HG03442 (cell line): Measurements from ENCODE around the gene MYL12B.
"Not testable (repeated sequence)": the region's sequence is repeated elsewhere in the genome, so short reads cannot be mapped to it uniquely, and the experiment has no call there.

Experiments used
- ATAC-seq: cut with Tn5 transposase; IDR thresholded peaks from one replicate; pipeline ENCODE4 v1.9.1; 2021; ENCODE audit warnings: mild to moderate bottlenecking, moderate library complexity; ENCODE audit not compliant: unreplicated experiment

MYL12B gene

DNA sequence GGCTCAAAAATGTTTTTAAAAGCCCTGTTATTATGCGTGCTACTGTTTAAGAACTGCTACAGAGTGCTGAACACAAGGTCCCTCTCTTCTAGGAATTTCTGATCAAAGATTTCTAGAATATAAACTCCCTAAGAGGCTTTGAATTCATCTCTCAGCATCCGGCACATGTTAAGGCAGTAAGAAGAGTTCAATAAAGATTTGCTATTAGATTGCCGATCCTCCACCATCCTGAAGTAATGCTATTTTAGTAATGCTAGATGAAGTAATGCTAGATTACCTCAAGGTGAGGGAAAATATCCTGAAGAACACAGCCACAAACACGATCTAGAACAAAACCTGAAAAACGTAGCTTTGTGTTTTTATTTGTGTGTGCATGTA is 949 bp upstream of the MYL12B start:
- ATAC-seq, result no peak

DNA sequence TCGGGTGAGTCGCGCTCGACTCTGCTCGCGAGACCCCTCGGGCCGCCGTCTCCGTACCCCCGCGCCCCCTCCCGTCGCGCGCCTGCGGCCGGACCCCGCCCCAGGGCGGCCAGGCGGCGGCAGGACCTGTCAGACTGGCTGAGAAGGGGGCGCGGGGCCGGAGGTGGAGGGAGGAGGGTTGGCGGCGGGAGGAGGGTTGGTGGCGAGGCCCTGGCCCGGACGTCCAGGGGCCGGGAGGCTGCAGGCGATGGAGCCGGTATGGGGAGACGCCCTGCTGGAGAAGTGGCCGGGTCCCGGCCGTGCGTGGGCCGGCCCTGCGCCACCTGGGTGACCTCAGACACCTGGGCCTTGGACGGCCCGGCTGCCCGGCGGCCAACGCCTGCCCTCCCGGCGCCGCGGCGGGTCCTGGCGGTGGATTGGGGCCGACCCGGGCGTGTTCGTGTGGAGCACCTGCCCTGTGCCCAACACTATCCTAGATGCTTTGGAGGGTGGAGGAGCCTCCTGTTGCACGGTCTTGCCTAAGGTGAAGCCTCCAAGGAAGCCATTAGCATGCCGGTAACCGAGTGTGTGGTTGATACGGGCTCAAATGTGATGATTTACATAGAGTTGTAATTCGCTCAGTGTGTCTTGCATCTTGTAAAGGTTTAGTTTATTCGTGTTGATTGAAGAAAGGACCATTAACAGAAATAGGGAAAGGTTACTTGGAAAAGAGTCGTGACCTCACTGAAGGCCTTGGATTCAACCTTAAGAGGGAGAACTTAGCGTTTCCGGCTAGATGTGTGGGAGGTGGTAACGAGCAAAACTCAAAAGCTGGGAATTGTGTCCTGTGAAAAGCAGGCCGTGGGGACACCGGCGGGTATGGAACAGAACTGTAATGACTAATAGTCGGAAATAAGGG is 550 bp downstream of the MYL12B start:
- ATAC-seq, result peak; percentile 28

DNA sequence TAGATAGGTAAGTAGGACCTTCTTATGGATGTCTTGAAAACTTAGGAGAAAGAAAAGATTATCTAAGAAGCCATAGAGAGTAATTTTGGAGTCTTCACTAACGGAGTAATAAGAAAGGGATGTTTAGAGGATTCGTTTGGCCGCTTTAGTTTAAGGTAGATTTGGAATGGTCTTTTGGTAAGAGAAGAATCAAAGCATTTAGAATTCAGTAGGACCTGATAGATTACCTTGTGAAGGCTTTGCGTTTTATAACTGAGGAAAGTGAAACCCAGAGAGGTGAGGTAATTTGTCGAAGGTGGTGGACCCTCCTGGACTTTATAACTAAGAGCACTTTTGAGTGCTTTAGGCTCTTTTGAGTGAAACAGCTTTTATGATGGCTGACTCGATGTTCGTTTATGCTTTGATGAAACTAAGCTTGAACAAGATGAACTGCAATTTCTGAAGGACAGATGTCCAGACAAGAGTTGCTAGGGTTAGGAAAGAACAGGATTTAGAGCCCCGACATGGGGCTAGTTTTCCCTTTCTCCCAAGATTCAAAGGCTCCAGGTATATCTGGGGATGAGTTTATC is 1.3 kb downstream of the MYL12B start:
- no peak for ATAC-seq

DNA sequence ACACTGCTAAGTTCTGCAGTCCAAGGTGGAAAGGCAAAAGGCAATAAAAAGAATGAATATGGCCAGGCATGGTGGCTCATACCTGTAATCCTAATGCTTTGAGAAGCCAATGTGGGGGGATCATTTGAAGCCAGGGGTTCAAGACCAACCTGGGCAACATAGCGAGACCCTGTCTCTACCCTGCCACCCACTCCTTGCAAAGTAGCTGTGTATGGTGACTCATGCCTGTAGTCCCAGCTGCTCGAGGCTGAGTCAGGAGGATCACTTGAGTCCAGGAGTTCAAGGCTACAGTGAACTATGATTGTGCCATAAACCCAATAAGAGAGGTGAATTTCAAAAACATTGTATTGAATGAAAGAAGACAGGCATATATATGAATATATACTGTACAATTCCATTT is 2.4 kb downstream of the MYL12B start:
- ATAC-seq, result no peak

DNA sequence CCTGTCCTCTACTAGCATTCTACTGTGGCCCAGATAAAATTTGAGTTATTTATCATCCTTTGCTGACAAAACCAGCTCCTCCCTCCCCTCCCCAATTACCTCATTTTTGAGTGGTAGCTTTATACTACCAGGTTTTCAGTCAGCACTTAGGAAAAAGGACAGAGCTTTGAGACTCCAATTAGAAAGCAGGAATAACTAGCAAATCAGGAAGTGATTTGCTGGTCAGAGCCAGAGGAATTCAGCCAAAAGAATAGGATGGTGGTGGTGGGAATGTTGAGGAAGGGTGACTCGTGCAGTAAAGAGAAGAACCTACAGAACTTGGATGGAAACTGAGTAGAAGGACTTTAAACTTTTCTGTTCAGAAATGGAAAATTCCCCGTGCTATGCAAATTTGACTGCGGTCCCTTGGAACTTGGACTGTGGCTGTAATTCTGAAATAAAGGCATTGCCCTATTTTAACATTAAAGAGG is 3.7 kb downstream of the MYL12B start:
- no peak for ATAC-seq

DNA sequence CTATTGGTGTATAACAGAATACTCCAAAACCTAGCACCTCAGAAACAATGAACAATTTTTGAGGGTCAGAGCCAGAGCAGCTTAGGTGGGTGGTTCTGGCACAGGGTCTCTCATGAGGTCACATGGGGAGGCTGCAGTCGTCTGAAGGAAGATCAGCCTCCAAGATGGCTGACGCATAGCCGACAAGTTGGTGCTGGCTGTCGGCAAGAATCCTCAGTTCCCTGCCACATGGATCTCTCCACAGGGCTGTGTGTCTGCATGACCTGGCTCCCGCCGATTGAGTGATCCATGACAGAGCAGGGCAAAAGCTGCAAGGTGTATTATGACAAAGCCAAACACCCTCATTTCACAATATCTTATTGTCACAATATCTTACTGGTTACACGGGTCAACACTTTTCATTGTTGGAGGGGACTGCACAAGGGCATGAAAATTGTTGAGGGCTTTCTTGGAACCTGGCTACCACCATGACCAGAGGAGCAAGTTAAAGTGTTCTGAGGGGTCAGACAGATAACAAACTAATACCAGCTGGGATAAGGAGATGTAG is 4.2 kb downstream of the MYL12B start:
- no peak for ATAC-seq

DNA sequence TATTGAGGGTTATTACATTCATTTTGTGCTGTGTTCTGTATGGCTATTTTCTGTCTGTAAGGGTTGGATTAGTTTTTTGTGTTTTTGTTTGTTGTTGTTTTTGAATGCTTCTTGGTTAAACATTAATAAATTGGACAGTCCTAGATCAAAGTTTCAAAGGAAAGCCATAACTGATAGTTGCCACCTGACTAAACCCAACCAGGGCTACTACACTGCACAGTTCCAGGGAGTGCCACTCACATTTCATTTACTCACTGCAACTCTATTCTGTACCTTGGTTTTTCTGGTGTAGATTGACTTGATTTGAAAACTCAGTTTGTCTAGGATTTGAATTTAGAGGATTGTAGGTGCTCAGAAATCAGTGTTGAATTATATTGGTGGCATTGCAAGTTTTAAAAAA is 6.4 kb downstream of the MYL12B start:
- no peak for ATAC-seq

DNA sequence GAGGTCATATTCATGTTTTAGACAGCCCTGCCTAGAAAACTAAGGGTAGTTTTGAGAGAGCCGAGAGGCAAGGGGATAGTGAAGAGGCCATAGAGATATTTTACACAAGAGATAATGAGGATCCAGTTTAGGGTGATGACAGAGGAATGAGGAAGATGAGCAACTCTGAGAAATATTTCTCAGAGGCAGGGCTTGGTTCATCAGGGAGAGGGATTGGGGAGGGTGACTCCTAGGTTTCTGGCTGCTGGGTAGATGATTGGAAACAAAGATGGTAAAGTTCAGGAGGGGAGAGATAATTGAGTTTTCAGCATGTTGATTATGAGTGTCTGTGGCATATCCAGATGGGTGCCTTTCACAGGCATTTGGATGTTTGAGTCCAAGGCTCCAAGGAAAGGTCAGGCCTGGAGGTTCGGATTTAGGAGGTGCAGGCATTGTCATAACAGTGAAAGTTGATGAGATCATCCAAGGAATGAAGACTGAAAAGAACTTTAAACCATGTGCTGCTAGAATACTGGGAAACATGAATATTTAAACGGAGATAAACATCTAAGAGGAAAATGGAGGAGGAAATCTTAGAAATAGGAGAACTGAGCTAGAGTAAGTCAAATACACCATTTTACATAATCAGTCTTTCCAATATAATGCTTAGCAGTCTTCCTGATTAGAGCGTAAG is 7.4 kb downstream of the MYL12B start:
- no peak for ATAC-seq

DNA sequence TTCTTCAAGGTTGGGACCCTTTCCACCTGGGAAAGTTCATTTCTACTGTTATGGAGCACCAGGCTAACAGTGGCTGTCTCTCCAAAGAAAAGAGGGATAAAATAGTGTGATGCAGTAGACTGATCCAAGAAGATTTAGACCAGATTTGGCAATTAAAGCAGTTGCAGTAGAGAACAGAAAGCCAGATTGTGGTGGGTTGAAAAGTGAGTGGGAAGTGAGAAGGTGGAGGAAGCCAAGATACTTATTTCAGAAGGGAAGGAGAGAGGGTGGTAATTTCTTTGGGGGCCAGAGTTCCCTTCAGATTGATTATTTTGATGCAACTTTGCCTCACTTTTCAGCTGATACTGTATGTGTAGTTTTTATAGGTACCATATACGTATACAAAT is 8.0 kb downstream of the MYL12B start:
- no peak for ATAC-seq

DNA sequence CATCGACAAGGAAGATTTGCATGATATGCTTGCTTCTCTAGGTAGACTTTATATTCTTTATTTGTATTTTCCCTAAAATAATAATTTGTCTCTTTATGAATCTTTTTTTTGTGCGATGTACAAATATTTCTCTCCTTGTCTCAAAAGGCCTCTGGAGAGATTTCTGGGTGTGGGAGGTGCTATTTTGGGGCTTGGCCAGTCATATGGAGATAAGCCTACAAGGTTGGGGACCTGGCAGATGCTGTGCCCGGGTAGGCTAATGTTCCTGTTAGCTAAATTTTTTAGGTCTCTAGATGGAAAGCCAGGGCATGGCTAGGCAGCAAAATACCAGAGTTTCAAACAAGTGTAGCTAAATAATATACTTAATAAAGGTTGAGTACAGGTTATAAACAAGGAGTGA is 11.1 kb downstream of the MYL12B start:
- ATAC-seq, result no peak

DNA sequence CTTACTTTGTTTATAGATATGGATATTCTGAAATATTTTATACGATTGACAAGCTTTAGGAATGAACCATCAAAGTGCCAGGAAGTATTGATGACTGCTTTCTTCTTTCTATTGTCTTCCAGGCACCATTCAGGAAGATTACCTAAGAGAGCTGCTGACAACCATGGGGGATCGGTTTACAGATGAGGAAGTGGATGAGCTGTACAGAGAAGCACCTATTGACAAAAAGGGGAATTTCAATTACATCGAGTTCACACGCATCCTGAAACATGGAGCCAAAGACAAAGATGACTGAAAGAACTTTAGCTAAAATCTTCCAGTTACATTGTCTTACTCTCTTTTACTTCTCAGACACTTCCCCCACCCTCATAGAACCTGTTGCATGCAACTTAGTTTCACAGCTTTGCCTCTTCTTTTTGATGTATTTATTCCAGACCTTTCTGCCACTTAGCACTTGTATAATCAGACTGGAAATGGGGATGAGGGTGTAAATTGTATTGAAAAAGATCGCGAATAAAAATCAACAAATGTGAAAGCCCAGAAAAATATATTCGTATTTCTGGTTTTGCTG is 15.8 kb downstream of the MYL12B start:
- not testable (repeated sequence) for ATAC-seq

DNA sequence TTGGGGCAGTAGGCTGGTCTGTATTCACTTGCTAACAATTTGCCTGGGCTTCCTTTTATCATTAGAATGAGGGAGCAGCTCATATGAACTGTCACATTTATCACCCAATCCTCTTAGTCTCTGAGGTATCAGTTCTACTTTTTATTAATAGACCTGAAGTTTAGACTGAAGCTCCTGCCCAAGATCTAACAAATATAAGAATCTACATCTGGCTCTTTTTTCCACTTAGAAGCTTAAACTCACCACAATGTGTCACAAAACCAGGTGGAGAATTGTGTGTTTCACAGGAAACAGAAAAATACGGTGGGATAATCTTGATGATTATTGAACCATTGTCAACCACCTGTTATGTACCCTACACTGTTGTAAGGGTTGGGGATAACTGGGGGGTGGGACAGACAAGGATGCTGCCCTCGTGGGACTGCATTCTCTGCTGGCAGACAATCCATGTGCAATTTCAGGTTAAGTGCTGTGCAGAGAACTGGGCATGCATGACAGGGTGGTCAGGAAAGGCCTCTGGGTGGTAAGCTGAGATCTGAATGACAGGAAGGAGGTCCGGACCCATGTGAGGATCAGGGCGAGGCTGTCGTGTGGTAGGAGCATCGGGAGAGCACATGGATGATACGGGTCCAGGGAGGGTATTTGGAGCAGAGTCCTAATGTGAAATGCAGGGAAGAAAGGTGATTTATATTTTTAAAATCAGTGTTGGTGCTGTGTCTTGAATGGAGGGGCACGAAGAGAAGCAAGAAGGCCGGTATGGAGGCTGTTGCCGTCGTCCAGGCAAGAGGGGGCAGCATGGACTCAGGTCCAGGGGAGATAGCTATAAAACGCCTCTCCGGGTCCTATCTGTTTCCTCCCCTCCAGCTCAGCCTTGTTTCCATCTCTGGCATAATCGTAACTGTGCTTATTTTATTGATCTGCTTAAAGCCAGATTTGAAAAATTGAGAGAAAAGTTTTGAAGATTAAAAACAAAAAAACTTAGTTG is 17.6 kb downstream of the MYL12B start:
- peak; percentile 81 for ATAC-seq

DNA sequence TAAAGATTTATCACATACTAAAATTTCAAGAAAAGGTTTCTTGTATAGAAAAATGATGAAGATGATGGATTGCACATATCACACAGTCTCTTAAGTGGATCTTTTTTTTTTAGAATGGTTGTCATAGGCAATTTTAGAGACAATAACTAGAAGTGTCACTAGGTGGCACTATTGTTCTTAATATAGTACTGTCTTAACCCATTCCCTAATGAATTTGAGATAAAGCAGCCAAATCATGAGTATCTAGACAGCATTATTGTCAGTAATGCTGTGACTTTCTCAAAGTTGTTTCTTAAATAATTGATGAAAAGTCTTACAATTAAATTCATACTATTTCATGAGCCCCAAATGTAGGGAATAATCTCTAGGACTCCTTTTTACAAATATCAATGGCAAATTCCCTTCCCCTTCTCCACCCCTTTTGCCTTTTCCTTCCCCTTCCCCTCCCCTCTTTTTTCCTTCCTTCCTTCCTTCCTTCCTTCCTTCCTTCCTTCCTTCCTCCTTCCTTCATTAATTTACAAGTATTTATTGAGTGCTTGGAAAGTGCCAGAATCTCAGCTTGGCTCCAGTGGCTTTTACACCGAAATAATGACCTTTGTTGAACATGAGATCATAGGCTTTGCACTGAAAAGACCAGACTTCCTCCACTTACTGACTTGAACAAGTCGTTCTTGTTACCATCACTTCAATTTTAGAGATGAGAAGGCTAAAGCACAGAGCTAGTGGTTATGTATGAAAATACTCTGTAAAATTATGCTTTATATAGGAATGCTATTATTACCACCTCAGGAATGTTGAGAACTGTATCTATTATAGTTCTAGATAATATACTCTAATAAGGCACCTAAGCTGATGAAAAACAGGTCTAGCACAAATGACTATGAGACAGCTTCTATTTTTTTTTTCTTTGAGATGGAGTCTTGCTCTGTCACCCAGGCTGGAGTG is 19.8 kb downstream of the MYL12B start:
- peak; percentile 34 for ATAC-seq

DNA sequence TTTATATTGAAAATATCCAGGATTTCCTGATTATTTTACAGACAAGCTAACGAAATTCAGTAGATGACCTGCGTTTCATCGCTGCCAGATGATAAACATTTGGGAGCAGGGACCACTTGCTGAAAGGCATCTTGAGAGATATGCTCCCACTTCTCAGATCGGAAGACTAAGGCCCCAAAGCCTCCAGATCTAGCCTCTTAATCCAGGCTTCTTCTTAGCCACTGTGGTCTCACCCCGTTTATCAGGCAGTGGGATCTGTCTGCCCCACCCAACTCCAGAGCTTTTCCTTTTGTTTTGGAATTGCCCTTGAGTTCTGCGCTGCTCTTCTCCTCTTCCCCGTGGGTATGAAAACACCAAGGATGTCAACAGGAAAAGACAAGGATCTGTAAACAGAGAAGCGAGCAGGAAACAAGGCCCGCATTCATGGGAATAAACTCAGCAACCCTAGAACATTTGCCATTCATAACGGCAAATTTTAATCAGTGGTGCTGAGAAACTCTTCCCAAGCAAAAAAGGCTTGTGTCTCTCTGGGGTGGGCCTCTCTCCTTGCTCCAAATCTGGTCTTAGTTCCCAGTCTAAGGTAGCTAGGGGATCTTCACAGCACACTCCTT is 21.4 kb downstream of the MYL12B start:
- no peak for ATAC-seq

DNA sequence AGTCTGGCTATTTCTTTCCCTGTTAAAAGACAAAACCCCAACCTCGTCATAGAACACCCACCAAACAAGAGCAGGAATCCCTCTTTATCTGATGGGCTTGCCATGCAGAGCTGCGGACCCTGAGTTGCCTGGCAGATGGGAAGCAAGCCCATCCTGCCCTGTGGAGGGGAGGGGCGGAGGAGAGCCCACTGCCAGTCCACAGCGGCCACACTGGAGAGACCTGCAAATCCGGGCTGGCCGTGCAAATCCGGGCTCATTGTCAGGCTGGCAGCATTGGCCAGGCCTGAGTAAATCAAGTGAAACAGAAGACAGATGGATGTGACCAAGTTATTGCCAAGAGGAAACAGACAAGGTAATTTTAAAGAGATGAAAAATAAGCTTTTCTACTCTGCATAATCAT is 22.0 kb downstream of the MYL12B start:
- ATAC-seq, result no peak

DNA sequence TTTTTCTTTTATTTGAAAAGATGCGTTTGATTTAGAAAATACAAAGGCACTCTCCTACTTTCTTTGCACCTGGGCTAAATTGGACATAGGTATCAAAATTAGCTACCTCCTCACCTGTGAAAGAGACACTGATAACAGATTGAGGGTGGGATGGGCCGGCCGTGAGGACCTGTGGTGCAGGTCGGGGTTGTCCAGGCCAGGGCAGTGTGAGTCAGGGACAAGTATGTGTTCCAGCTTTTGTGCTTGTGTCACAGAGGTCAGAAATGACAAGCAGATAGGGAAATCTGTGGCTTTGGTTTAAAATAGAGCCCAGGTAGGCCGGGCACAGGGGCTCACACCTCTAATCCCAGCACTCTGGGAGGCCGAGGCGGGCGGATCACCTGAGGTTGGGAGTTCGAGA is 22.6 kb downstream of the MYL12B start:
- ATAC-seq, result no peak

DNA sequence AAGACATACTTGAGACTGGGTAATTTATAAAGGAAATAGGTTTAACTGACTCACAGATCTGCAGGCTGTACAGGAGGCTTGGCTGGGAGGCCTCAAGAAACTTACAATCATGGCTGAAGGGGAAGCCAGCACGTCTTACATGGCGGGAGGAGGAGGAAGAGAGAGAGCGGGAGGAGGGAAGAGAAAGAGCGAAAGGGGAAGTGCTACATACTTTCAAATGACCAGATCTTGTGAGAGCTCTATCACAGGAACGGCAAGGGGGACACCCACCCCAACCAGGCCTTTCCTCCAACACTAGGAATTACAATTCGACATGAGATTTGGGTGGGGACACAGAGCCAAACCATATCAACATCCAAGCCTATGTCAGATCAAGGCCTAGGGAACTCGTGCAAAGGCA is 24.2 kb downstream of the MYL12B start:
- ATAC-seq, result no peak

DNA sequence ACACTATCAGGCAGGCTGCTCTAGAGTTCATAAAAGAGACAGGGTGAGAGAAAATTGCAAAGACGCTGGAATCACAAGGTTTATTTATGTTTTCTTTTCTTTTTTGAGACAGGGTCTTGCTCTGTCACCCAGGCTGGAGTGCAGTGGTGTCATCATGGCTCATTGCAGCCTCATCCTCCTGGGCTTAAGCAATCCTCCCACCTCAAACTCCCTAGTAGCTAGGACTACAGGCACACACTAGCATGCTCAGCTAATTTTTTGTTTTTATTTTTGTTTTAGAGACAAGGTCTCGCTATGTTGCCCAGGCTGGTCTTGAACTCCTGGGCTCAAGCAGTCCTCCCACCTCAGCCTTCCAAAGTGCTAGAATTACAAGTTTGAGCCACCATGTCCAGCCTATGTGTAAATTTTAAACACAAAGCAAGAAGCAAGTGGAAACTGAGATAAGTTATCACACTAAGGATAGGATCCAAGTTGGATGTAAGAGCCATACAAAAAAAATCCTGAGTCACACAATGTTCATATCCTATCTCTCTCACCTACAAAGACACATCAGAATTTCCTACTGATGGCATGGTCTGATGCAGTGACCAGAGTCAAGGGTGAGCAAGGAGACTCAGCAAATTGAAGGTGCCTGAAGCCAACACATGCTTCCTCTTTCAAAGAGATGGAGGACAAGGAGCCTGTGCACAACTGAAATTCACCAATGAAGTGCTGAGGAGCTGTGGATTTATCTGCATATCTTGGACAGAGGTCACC is 31.4 kb downstream of the MYL12B start:
- ATAC-seq, result no peak
